Vagina (tissue), 2 donors: ENCODE measurements around the gene GDF9.

Experiments used
- POLR2A ChIP-seq, 2 donors: fragments of 450-650 bp; IDR thresholded peaks; one replicate each; pipeline ENCODE4 v1.6.1; 2017; ENCODE audit warnings: antibody characterized with exemption in 2 of 2, mild to moderate bottlenecking in 2 of 2, moderate library complexity in 2 of 2
- POLR2AphosphoS5 ChIP-seq, 2 donors: sonication (generic); formaldehyde crosslinking; IDR thresholded peaks; one replicate each; pipeline ENCODE4 v1.9.0; 2017; ENCODE audit warnings: antibody characterized with exemption in 2 of 2, mild to moderate bottlenecking in 2 of 2, low read depth in 1 of 2; ENCODE audit not compliant: insufficient read depth in 1 of 2
- TF ChIP-seq, protein P1 (sequence below), 3 experiments: fragments of 450-650 bp in 2 of 3; fragments of 200-600 bp in 1 of 3; sonication (generic) in 1 of 3; IDR thresholded peaks; one replicate each; pipeline ENCODE4 v1.5.1; 2017 to 2019; ENCODE audit warnings: antibody characterized with exemption in 3 of 3, mild to moderate bottlenecking in 2 of 3, moderate library complexity in 2 of 3

DNA sequence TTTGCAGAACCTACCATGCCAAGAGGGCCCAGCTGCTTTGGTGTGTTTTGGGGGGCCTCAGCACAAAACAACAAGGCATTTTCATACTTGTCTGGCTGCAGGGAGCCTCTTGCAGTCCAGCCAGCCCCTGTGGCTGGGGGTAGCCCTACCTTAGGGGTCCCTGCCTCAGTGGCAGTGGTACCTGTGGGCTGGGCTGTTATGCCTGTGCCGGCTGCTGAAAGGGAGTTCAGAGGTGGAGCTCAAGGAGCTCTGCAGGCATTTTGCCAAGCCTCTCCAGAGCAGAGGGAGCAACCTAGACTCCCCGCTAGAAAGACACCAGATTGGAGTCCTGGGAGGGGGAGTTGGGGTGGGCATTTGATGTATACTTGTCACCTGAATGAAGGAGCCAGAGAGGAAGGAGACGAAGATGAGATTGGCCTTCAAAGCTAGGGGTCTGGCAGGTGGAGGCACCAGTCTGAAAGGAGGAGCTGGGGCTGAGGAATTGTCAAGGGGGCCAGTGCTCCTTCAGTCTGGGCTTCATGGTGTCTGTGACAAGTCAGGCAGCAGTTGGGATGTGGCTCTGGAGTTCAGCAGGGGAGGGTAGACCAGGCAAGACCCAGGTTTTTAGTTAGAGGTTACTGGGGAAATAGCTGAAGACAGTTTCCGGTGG, 37.3 kb downstream of the GDF9 start:
- TF ChIP-seq, protein P1, sequence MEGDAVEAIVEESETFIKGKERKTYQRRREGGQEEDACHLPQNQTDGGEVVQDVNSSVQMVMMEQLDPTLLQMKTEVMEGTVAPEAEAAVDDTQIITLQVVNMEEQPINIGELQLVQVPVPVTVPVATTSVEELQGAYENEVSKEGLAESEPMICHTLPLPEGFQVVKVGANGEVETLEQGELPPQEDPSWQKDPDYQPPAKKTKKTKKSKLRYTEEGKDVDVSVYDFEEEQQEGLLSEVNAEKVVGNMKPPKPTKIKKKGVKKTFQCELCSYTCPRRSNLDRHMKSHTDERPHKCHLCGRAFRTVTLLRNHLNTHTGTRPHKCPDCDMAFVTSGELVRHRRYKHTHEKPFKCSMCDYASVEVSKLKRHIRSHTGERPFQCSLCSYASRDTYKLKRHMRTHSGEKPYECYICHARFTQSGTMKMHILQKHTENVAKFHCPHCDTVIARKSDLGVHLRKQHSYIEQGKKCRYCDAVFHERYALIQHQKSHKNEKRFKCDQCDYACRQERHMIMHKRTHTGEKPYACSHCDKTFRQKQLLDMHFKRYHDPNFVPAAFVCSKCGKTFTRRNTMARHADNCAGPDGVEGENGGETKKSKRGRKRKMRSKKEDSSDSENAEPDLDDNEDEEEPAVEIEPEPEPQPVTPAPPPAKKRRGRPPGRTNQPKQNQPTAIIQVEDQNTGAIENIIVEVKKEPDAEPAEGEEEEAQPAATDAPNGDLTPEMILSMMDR (IDR thresholded peaks at IDR 0.05) = no peak
- TF ChIP-seq POLR2AphosphoS5 (IDR thresholded peaks at IDR 0.05; ENCODE audit: insufficient read depth in 1 of 2, low read depth in 1 of 2) (no peak), POLR2A (IDR thresholded peaks at IDR 0.05) (no peak)
